HG02588 (cell line): ENCODE results near the gene ERG28.
"Not testable (repeated sequence)": the region's sequence is repeated elsewhere in the genome, so short reads cannot be mapped to it uniquely, and the experiment has no call there.

Experiments
- ATAC-seq: cut with Tn5 transposase; IDR thresholded peaks from one replicate; pipeline ENCODE4 v1.9.1; 2021; ENCODE audit warnings: mild to moderate bottlenecking, moderate library complexity; ENCODE audit not compliant: unreplicated experiment

The ERG28 gene

GRCh38 chr14:75626863-75627262 lies 33.8 kb downstream of the ERG28 start:
- ATAC-seq = no peak

- no peak for ATAC-seq
Observed at GRCh38 chr14:75626396-75626795, 34.3 kb downstream of the ERG28 start.

- no peak for ATAC-seq
Observed at GRCh38 chr14:75625034-75625433, 35.6 kb downstream of the ERG28 start.

DNA sequence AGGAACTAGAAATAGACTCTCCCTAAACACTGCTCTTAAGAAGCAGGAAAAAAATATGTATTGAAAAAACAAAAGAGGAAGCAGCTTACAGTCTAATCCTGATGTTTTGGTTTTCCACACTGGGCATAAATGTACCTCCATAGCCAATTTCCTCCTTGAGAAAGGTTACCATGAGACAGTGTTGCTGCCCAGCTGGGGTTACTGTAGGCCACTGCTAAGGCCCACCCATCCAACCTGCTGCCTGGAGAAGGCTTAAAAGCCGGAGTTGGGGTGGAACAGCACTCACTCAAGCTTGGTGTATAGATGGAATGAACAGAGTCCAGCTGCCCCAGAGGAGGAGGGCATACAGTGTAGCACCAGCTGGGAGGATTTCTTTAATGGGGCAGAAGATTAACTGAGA lies 41.1 kb downstream of the ERG28 start:
- ATAC-seq = no peak

DNA sequence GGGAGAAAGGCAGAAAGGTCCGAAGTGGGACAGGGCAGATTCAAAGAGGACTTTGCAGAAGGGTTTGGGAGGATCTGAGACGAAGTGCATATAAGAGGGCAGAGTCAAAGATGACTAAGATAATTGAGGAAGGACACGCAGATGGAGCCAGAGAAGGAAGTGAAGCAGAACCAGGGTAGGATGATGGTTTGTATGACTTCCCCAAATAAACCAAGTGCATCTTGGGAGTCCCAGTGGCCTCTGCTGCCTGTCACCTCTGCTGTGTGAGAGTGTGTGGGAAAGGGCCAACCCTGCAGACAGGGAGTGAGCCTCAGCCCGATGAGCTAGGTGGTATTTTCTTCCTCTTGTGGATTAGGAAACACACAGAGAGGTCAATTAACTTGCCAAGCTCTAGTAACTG lies 45.5 kb downstream of the ERG28 start:
- ATAC-seq = no peak

- ATAC-seq = no peak
Observed at GRCh38 chr14:75614179-75614578, 46.5 kb downstream of the ERG28 start.

DNA sequence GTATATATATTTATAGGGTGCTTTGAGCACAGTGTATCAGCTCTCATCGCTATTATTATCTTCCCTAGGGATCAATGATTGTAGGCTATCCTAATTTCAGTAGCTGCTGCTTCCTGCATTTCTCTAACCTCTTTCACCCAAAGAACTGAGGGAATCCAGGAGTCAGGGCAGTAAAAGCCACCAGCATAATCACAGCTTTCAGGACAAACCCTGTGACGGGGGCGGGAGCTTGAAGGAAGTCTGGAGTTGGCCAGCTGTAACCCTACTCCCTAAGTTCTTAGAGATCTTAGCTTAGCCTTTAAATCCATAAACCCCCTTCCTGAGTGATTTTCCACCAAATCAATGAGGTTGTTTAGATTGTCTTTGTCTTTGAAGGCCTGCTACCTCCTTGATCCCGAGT lies 48.5 kb downstream of the ERG28 start:
- ATAC-seq = no peak

DNA sequence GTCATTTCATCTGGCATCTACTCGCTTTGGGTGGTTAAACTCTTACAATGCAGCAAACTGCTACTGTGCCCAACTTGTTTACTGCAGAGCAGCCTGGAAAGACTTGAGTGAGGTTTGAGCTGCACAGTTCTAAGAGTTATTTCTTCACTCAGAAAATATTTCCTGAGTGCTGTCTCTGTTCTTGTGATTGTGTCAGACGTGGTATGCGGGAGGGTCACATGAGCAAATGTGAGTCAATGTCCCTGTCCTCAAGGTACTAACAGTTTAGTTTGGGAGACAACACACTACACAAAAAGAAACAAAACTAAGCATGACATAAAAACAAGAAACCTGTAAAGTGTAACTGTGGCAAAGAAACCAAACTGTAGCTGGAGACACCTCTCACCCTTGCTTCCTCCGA lies 49.8 kb downstream of the ERG28 start:
- ATAC-seq = no peak

DNA sequence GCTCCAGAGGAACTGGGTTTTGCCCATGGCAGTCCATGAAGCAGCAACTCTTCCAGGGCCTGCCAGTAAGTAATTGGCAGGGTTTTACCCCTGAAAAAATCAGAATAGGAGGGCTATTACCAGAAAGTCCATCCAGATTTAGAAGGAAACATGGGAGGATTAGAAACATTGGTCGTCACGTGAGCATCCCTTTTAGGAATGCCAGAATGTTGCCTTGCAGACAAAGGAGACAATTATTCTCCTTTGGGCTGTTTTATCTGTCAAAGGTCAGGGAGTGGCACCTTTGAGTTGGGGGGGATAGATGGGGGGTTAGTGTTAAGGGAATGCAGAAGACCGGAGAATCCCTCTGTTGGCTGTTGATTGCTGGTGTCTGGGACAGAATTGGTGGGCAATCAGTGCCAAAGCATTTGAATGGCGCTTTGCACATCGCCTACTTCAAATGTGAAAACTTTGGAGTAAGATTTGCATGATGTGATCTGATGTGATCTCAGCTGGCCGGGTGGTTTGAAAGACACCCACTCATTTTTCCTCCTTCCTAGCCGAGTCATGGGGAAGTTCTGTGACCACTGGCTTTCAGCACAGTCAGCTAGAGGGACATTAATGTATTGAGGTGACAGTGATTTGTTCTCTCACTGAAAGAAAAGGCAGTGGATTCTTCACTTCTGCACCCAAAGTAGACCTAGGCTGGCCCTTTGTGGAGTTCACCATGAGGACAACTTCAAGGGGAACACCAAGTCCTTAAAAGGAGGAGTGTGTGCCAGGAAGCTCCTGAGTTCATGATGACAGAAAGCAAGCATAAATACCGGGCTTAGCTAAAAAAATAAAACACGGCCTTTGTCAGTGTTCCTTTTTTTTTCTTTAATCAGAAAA lies 50.8 kb downstream of the ERG28 start:
- ATAC-seq = no peak

DNA sequence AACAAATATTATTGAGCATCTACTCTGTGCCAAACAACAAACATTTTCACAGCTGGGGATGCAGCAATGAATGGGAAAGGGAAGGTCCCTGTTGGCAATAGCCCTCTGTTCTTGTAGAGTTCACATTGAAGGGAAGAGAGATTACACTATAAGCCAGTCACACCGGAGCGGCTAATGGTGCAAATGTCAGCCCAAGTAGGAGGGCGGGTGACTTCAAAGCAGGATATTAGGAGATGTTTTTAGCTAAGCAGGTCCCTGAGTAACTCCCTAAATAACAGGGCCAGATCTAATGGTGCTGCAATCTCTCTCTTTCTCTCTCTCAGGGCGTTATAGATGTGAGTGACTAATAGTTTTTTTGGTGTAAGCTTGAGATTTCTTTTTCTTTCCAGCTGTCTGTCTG lies 51.6 kb downstream of the ERG28 start:
- no peak for ATAC-seq

- no peak for ATAC-seq
Observed at GRCh38 chr14:75607842-75608640, 52.6 kb downstream of the ERG28 start.

DNA sequence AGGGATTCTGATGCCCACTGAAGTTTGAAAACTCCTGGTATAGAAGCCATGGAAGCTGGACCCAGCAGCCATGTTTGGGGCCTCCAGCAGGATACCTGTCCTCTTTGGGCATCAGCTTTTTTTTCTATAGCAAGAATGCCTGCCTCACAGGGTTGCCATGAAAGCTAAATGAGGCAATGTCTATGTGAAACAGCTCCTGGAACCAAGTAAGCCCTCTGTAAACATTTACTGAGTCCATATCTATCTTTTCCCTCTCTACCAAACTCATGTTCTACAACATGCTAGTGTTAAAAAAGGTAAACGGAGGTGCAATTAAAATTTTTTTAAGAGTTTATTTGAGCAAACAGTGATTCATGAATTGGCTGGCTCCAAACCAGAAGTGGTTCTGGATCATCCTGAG lies 53.6 kb downstream of the ERG28 start:
- no peak for ATAC-seq

GRCh38 chr14:75605916-75606315 lies 54.8 kb downstream of the ERG28 start:
- ATAC-seq = no peak

DNA sequence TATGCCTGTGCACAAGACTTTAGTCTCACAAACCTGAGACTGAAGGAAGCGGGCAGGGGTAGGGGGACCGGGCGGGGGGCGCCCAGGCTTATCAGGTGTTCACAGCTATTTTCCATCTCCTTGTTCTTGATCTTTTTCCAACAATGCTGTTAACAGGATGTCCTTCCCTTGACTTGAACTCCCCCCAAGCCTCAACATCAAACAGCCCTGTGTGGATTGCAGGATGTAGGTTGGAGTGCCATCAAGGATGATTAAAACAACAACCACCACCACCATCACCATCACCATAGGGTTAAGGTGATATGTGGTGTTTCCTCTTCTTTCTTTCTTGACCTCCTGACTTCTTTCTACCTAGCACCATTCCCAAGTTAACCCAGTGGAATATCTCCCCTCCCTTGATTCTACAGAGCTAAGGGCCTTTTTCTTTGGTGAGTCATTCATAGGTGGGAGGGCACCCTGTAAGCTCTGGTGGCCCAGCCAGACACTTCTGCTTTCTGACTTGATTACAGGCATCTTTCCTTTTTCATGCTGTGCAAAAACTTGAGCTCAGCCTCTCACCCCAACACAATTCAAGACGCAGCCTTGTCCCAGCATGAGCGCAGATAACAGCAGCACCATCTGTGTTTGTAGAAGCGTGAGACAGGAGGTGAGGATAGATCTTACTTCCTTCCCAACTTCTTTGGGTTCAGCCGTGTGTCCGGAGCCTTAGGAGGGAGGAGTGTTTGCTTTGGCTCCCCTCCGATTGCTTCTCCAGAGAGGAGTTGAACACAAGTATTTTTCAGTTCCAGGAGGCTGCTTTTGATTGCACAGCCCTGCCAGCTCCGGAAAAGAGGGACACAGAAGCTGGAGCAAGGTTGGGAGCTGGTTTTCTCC lies 55.5 kb downstream of the ERG28 start:
- ATAC-seq = no peak

- no peak for ATAC-seq
Observed at GRCh38 chr14:75602503-75602902, 58.2 kb downstream of the ERG28 start.

DNA sequence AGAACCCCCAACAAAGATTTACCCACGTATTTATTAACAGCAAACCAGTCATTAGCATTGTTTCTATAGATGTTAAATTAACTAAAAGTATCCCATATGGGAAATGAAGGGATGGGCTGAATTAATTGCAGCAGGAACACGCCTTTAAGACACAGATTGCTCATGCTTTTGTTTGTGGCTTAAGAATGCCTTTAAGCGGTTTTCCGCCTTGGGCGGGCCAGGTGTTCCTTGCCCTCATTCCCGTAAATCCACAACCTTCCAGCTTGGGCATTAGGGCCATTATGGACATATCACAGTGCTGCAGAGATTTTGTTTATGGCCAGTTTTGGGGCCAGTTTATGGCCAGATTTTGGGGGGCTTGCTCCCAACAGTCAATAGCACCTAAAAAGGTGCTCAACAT lies 59.6 kb downstream of the ERG28 start:
- ATAC-seq = not testable (repeated sequence)

GRCh38 chr14:75600100-75600499 lies 60.6 kb downstream of the ERG28 start:
- not testable (repeated sequence) for ATAC-seq
